ENCODE results near the gene CGN. TPM values are rescaled to one million over a fixed set of nuclear protein-coding genes. Genes with fewer than 3 reads are reported as not detected.

CGN gene
- total RNA-seq, 4 donors from 2014 or later: 0.34 to 0.78 TPM; not detected in 2

GRCh38 chr1:151502035-151502700 lies 9.0 kb upstream of the CGN start:
- no peaks in the 10 kb centered on the region for H3K27me3 ChIP-seq
- no peak overlapping the region for H3K27ac ChIP-seq
- TF ChIP-seq CTCF (IDR thresholded peaks at IDR 0.05 in 4 of 5, conservative IDR thresholded peaks at IDR 0.05 in 1 of 5): no peak
- no peak for TF ChIP-seq POLR2A (IDR thresholded peaks at IDR 0.05)
- no peaks in the 10 kb centered on the region for H3K4me1 ChIP-seq
- ATAC-seq: no peak
- in situ Hi-C loops (cut with MboI; ENCODE audit: low sequenced_read_pairs in 4 of 4): no loop called here
- H3K4me3 ChIP-seq: no peak overlapping the region
- H3K36me3 ChIP-seq: no peaks in the 10 kb centered on the region
- DNase-seq: no peak
- intact Hi-C loops (cut with DNase I; ENCODE audit: low total_unique reads): no loop called here
- H3K9me3 ChIP-seq: no peaks in the 10 kb centered on the region

GRCh38 chr1:151502859-151503780 lies 8.1 kb upstream of the CGN start:
- ATAC-seq (no peak), DNase-seq (no peak)
- Histone ChIP-seq H3K4me1 (no peaks in the 10 kb centered on the region), H3K27ac (no peak overlapping the region), H3K27me3 (no peaks in the 10 kb centered on the region), H3K36me3 (no peaks in the 10 kb centered on the region), H3K4me3 (no peak overlapping the region), H3K9me3 (no peaks in the 10 kb centered on the region)
- in situ Hi-C loops (cut with MboI; ENCODE audit: low sequenced_read_pairs in 4 of 4) (no loop called here), intact Hi-C loops (cut with DNase I; ENCODE audit: low total_unique reads) (no loop called here)
- TF ChIP-seq CTCF (IDR thresholded peaks at IDR 0.05 in 4 of 5, conservative IDR thresholded peaks at IDR 0.05 in 1 of 5) (no peak), POLR2A (IDR thresholded peaks at IDR 0.05) (no peak)

GRCh38 chr1:151504252-151504651 lies 6.9 kb upstream of the CGN start:
- intact Hi-C loops (cut with DNase I; ENCODE audit: low total_unique reads): no loop called here
- Histone ChIP-seq H3K4me1 (no peaks in the 10 kb centered on the region), H3K27me3 (no peaks in the 10 kb centered on the region), H3K4me3 (no peak overlapping the region), H3K9me3 (no peaks in the 10 kb centered on the region), H3K36me3 (no peaks in the 10 kb centered on the region), H3K27ac (no peak overlapping the region)
- TF ChIP-seq POLR2A (IDR thresholded peaks at IDR 0.05) (no peak), CTCF (IDR thresholded peaks at IDR 0.05 in 4 of 5, conservative IDR thresholded peaks at IDR 0.05 in 1 of 5) (no peak)
- DNase-seq: no peak
- no peak for ATAC-seq
- in situ Hi-C loops (cut with MboI; ENCODE audit: low sequenced_read_pairs in 4 of 4): no loop called here

GRCh38 chr1:151504759-151505158 lies 6.4 kb upstream of the CGN start:
- intact Hi-C loops (cut with DNase I; ENCODE audit: low total_unique reads) (no loop called here), in situ Hi-C loops (cut with MboI; ENCODE audit: low sequenced_read_pairs in 4 of 4) (no loop called here)
- no peak for DNase-seq
- no peak overlapping the region for H3K27ac ChIP-seq
- no peak overlapping the region for H3K4me3 ChIP-seq
- no peak for TF ChIP-seq POLR2A (IDR thresholded peaks at IDR 0.05)
- no peak for TF ChIP-seq CTCF (IDR thresholded peaks at IDR 0.05 in 4 of 5, conservative IDR thresholded peaks at IDR 0.05 in 1 of 5)
- no peaks in the 10 kb centered on the region for H3K36me3 ChIP-seq
- H3K27me3 ChIP-seq: no peaks in the 10 kb centered on the region
- no peaks in the 10 kb centered on the region for H3K4me1 ChIP-seq
- ATAC-seq: no peak
- H3K9me3 ChIP-seq: no peaks in the 10 kb centered on the region
